GM10266 (cell line): ENCODE data around the gene UQCR11.

Source experiments
- DNase-seq: peaks from one replicate; pipeline ENCODE4 v3.0.0; 2012; ENCODE audit errors: extremely low spot score
- CTCF ChIP-seq: IDR thresholded peaks from 2 replicates; pipeline ENCODE4 v1.5.1; 2012; ENCODE audit warnings: mild to moderate bottlenecking, low read depth; ENCODE audit not compliant: control insufficient read depth, insufficient read depth; ENCODE audit errors: missing control alignments

UQCR11 gene

DNA sequence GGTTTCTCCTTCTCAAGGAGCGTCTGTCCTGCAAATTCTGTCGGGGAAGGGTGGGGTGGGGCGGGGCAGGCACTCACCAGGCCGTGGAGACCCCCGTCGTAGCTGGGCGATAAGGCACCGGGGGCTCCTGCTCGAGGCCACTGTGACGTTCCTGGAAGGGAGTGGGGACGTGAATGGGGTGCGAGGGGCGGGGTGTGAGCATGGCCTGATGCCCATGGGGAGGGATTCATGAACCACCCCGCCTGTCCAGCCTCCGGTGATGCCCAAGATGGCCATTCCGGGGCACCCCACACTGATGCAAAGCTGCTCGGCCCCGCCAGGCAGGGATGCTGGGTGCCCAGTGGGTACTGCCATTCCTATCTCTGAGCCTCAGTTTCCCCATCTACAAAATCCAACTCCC is 14.4 kb upstream of the UQCR11 start:
- DNase-seq = no peak
- no peak for TF ChIP-seq CTCF

DNA sequence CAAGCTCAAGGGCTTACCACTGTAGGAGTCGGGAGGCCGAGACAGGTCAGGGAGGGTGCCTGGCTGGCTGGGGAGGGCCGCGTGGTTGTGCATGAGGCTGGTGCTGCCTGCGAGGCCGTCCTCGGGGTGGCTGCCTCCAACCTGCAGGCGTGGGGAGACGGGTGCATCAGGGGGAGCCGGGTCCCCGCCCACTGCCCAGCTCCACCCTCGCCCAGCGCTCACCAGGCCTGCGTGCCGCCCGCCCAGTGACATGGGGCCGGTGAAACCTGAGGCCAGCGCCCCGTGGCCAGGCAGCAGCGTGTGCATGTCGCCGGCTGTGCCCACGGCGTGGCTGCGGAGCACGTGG is 13.8 kb upstream of the UQCR11 start:
- DNase-seq = no peak
- no peak for TF ChIP-seq CTCF

- peak; percentile 85 for DNase-seq
- TF ChIP-seq CTCF = peak; percentile 55
Observed at GRCh38 chr19:1618157-1619093, 13.2 kb upstream of the UQCR11 start.

DNA sequence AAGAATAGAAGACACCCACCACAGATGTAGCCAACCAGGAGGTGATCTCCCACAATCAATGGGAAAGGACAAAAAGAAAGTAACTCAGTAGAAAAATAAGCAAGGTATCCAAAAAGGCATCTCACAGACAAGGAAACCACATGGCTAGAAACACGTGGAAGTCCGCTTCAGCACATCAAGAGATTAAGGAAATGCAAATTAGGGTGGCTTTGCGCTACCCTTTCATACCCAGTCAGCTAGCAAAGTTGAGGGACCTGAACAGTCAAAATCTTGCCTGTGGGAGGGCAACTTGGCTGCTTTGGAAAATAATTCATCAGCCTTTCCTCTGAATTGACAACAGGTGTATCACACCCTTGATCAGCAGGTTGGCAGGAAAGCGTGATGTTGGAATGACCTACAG is 11.6 kb upstream of the UQCR11 start:
- no peak for DNase-seq

GRCh38 chr19:1616396-1616795 is 11.1 kb upstream of the UQCR11 start:
- no peak for TF ChIP-seq CTCF
- DNase-seq = no peak

More for the DNA sequence above, 11.6 kb upstream of the UQCR11 start:
- TF ChIP-seq CTCF = no peak

DNA sequence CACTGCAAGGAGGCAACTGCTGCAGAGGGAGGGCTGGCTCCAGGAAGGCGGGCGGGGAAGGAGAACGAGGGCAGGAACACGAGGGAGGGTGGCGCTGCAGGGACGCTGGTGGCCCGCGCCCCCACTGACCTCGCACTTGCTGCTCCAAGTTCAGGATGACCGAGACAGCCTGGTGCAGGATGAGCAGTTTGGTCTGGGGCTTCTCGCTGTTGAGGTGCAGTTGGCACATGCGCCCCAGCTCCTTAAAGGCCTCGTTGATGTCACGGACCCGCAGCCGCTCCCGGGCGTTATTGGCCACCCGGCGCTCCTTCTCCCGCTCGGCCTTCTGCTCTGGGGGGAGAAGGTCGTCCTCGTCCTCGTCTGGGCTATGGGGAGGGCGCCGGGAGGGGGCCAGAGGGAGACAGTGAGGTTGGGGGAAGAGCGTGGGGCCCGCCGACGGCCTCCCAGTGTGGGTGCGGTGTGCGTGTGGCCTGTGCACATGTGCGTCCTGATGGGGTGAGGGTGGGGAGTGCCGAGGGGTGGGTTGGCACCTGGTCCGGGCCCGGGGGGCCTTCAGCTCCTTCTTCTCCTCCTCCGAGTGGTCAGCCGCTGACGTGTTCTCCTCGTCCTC is 10.0 kb upstream of the UQCR11 start:
- DNase-seq = no peak
- TF ChIP-seq CTCF = no peak

- TF ChIP-seq CTCF = no peak
- no peak for DNase-seq
Observed at GRCh38 chr19:1613808-1614570, 8.7 kb upstream of the UQCR11 start.
